GM18520 (cell line): ENCODE data around the gene CFAP251.

ENCODE experiments used
- ATAC-seq: cut with Tn5 transposase; IDR thresholded peaks from one replicate; pipeline ENCODE4 v1.9.1; 2021; ENCODE audit not compliant: unreplicated experiment

Gene CFAP251

GRCh38 chr12:121946313-121947025 is 28.1 kb downstream of the CFAP251 start:
- ATAC-seq, result no peak

GRCh38 chr12:121947981-121948380 is 29.6 kb downstream of the CFAP251 start:
- no peak for ATAC-seq

GRCh38 chr12:121949648-121950397 is 31.4 kb downstream of the CFAP251 start:
- ATAC-seq, result no peak

- ATAC-seq, result no peak
Measured at GRCh38 chr12:121953117-121953692, 34.8 kb downstream of the CFAP251 start.

- ATAC-seq, result no peak
Measured at GRCh38 chr12:121953695-121954094, 35.3 kb downstream of the CFAP251 start.

GRCh38 chr12:121955258-121956237 is 37.2 kb downstream of the CFAP251 start:
- ATAC-seq, result no peak

GRCh38 chr12:121957861-121958515 is 39.6 kb downstream of the CFAP251 start:
- ATAC-seq, result no peak

GRCh38 chr12:121958541-121959240 is 40.3 kb downstream of the CFAP251 start:
- no peak for ATAC-seq

- ATAC-seq, result no peak
Measured at GRCh38 chr12:121960541-121960940, 42.1 kb downstream of the CFAP251 start.

GRCh38 chr12:121961195-121961879 is 42.9 kb downstream of the CFAP251 start:
- no peak for ATAC-seq

GRCh38 chr12:121963341-121964018 is 45.1 kb downstream of the CFAP251 start:
- no peak for ATAC-seq

- no peak for ATAC-seq
Measured at GRCh38 chr12:121964813-121965643, 46.6 kb downstream of the CFAP251 start.

GRCh38 chr12:121966959-121967358 is 48.6 kb downstream of the CFAP251 start:
- no peak for ATAC-seq

- no peak for ATAC-seq
Measured at GRCh38 chr12:121968876-121969275, 50.5 kb downstream of the CFAP251 start.

GRCh38 chr12:121969726-121970125 is 51.3 kb downstream of the CFAP251 start:
- no peak for ATAC-seq

GRCh38 chr12:121970581-121971300 is 52.3 kb downstream of the CFAP251 start:
- no peak for ATAC-seq
